CD4-positive, CD25-positive, alpha-beta regulatory T cell (primary cell): ENCODE results near the gene DSEL. TPM values are rescaled to one million over a fixed set of nuclear protein-coding genes. Genes with fewer than 3 reads are reported as not detected.

ENCODE experiments used
- ATAC-seq, 2 donors: fragments of 150-1000 bp; cut with Tn5 transposase; one replicate each; pipeline ENCODE4 v1.10.0; 2021; ENCODE audit warnings: low read depth in 2 of 2, moderate number of reproducible peaks in 2 of 2, moderate library complexity in 1 of 2
- DNase-seq, 3 donors: peaks; one replicate each; pipeline versions ENCODE4 v3.0.0 to v3.0.0-alpha.2; 2012 to 2022; ENCODE audit warnings: mixed read lengths in 1 of 3
- H3K27ac ChIP-seq: one replicate; pipeline ENCODE4 v1.7.0; 2013; ENCODE audit warnings: mild to moderate bottlenecking, low read length; ENCODE audit not compliant: insufficient read depth, poor library complexity, severe bottlenecking
- H3K27me3 ChIP-seq: one replicate; pipeline ENCODE4 v1.7.0; 2013; ENCODE audit warnings: low read length; ENCODE audit not compliant: control insufficient read depth, insufficient read depth
- H3K36me3 ChIP-seq: one replicate; pipeline ENCODE4 v1.7.0; 2013; ENCODE audit warnings: mild to moderate bottlenecking, low read length, moderate library complexity; ENCODE audit not compliant: control insufficient read depth, insufficient read depth
- H3K4me1 ChIP-seq: 2 replicates; pipeline ENCODE4 v1.7.0; 2013; ENCODE audit warnings: mild to moderate bottlenecking, low read length; ENCODE audit not compliant: insufficient read depth, control insufficient read depth, poor library complexity, severe bottlenecking
- H3K4me3 ChIP-seq: one replicate; pipeline ENCODE4 v1.7.0; 2013; ENCODE audit warnings: low read depth, mild to moderate bottlenecking, low read length, moderate library complexity
- H3K9me3 ChIP-seq, 2 experiments: 1 replicate in 1 of 2; 2 replicates in 1 of 2; pipeline ENCODE4 v1.7.0; 2013; ENCODE audit warnings: low read length in 2 of 2, mild to moderate bottlenecking in 1 of 2, moderate library complexity in 1 of 2; ENCODE audit not compliant: control insufficient read depth in 2 of 2
- H3K27ac Mint-ChIP-seq, 3 donors: one replicate each; pipeline ENCODE4 v1.8.0; 2020 to 2022; ENCODE audit warnings: mild to moderate bottlenecking in 3 of 3, mixed read lengths in 3 of 3, moderate library complexity in 2 of 3
- H3K27me3 Mint-ChIP-seq: one replicate; pipeline ENCODE4 v1.8.0; 2022; ENCODE audit warnings: mild to moderate bottlenecking, mixed read lengths
- H3K36me3 Mint-ChIP-seq: one replicate; pipeline ENCODE4 v1.8.0; 2020; ENCODE audit warnings: mixed read lengths
- H3K4me1 Mint-ChIP-seq, 4 donors: one replicate each; pipeline ENCODE4 v1.8.0; 2020 to 2022; ENCODE audit warnings: mixed read lengths in 4 of 4, mild to moderate bottlenecking in 1 of 4
- H3K4me3 Mint-ChIP-seq, 4 donors: one replicate each; pipeline ENCODE4 v1.8.0; 2020 to 2022; ENCODE audit warnings: mild to moderate bottlenecking in 4 of 4, mixed read lengths in 4 of 4, moderate library complexity in 3 of 4
- H3K9me3 Mint-ChIP-seq, 7 donors: one replicate each; pipeline ENCODE4 v1.8.0; 2020 to 2022; ENCODE audit warnings: mixed read lengths in 7 of 7, mild to moderate bottlenecking in 3 of 7, moderate library complexity in 2 of 7
- polyA plus RNA-seq, 4 donors: library from polyadenylated mRNA; unstranded; fragments of 300-500 nt; fragmentation: Illumina TruSeq; gene quantifications; one replicate each; pipeline ENCODE4 v1.2.3, GENCODE V29; 2021
- total RNA-seq: library from RNA; stranded (reverse); gene quantifications from one replicate; pipeline ENCODE4 v1.2.3, GENCODE V29; 2022

The DSEL gene
- total and polyA plus RNA-seq, 5 donors from 2014 or later, result 0.01 to 0.30 (median 0.17) TPM

DNA sequence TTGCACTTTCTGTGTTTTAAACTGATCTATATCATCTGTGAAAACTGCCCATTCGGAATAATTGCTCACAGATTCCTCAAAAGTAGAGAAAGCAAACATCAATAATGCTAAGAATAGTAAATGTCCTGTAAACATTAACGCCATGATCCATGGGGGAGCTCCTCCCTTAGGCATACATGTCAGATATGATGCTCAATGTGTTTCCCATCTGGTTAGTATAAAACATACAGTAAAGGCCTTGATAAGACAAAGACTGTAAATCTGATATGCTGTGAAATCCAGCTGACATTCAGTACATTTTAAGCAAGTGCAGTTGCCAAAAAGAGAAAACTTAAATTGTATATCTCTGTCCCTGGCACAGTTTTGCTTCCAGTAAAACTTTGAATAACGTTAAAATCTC, 2.1 kb downstream of the DSEL start:
- H3K27me3 Mint-ChIP-seq, result peaks cover 14% of the 10 kb centered on the region
- peaks cover 20% of the 10 kb centered on the region for H3K4me1 ChIP-seq
- H3K27ac Mint-ChIP-seq, result no peak overlapping the region
- ATAC-seq (no peak), DNase-seq (no peak)
- no peak overlapping the region for H3K27ac ChIP-seq
- no peak overlapping the region for H3K4me3 ChIP-seq
- no peaks in the 10 kb centered on the region for H3K36me3 Mint-ChIP-seq
- peaks cover 4 to 34% (median 12%) of the 10 kb centered on the region in 4 donors for H3K4me1 Mint-ChIP-seq
- H3K9me3 ChIP-seq, result no peaks in the 10 kb centered on the region
- H3K27me3 ChIP-seq, result no peaks in the 10 kb centered on the region
- no peaks in the 10 kb centered on the region for H3K36me3 ChIP-seq
- H3K4me3 Mint-ChIP-seq, result peak overlapping the region in 1 of 4 donors; percentile 93
- H3K9me3 Mint-ChIP-seq, result peaks cover 0 to 4% (median 0%) of the 10 kb centered on the region in 7 donors

DNA sequence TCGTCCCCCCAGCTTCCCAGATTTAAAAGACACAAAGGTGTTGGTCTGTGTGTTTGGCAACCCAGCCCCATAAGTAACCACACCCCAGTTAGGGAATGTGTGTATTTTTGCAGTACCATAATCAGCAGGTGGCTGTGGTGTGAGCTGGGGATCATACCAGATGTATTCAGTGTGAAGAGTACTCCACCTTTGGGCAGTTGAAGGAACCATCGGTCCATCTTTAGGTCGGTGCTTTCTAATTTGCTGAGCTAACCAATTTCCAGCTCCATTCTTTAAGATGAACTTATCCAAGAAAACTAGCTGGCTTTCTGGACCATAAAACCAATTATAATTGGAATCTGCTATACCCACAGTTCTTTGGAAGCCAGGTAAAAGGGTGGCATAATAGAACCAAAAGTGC, 3.2 kb downstream of the DSEL start:
- H3K9me3 Mint-ChIP-seq, result peaks cover 0 to 4% (median 0%) of the 10 kb centered on the region in 7 donors
- Histone ChIP-seq H3K27ac (no peak overlapping the region), H3K27me3 (no peaks in the 10 kb centered on the region), H3K9me3 (no peaks in the 10 kb centered on the region), H3K4me1 (peaks cover 20% of the 10 kb centered on the region), H3K36me3 (no peaks in the 10 kb centered on the region), H3K4me3 (no peak overlapping the region)
- peaks cover 4 to 28% (median 12%) of the 10 kb centered on the region in 4 donors for H3K4me1 Mint-ChIP-seq
- H3K4me3 Mint-ChIP-seq, result no peak overlapping the region
- H3K27me3 Mint-ChIP-seq, result peaks cover 17% of the 10 kb centered on the region
- no peak overlapping the region for H3K27ac Mint-ChIP-seq
- ATAC-seq, result no peak
- peak in 1 of 3 donors; percentile 6 for DNase-seq
- no peaks in the 10 kb centered on the region for H3K36me3 Mint-ChIP-seq

DNA sequence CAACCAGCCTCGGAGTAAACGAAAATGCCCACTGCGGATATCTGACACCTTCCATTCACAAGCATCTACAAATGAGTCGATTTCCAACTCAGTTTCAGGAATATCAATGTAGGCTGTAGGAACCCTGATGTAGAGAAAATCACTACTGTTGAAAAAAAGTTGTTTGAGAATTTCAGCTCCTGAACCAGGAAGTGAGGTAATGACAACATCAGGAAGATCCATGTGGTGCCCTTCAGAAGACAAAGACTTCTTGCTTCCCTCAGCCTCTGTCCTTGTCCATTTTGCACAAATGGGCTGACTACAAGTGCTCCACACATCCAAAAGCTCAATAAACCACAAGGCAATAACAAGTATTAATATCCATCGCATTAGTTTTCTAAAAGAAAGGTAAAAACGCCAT, 4.7 kb downstream of the DSEL start:
- peaks cover 7% of the 10 kb centered on the region for H3K4me1 ChIP-seq
- Mint-ChIP-seq H3K4me3 (no peak overlapping the region), H3K9me3 (peaks cover 0 to 4% (median 0%) of the 10 kb centered on the region in 7 donors), H3K27me3 (peaks cover 14% of the 10 kb centered on the region), H3K4me1 (peaks cover 0 to 15% (median 6%) of the 10 kb centered on the region in 4 donors), H3K27ac (no peak overlapping the region), H3K36me3 (no peaks in the 10 kb centered on the region)
- no peaks in the 10 kb centered on the region for H3K36me3 ChIP-seq
- H3K27ac ChIP-seq, result no peak overlapping the region
- ATAC-seq (no peak), DNase-seq (no peak)
- H3K27me3 ChIP-seq, result no peaks in the 10 kb centered on the region
- no peak overlapping the region for H3K4me3 ChIP-seq
- H3K9me3 ChIP-seq, result no peaks in the 10 kb centered on the region

DNA sequence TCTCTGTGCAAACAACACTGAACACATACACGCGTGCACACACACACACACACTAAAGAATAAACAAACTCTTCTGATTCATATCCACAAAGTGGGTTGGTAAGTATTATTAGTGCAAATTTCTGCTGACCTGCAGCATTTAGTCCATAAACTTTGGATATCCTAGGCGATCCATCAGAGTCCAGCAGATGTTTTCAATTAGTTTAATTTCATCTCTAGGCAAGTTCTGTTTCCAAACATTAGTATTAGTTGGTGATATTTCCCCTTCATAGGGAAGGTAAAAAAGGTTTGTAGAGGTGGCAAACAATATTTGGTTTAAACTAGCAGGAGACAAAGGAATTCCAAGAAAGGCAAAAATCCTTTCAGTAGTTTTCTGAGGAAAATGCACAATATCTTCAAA, 5.7 kb downstream of the DSEL start:
- no peak for ATAC-seq
- no peak for DNase-seq
- Mint-ChIP-seq H3K27ac (no peak overlapping the region), H3K27me3 (peaks cover 12% of the 10 kb centered on the region), H3K4me3 (no peak overlapping the region), H3K36me3 (no peaks in the 10 kb centered on the region), H3K4me1 (peaks cover 0 to 11% (median 5%) of the 10 kb centered on the region in 4 donors), H3K9me3 (peaks cover 0 to 4% (median 0%) of the 10 kb centered on the region in 7 donors)
- no peaks in the 10 kb centered on the region for H3K9me3 ChIP-seq
- no peaks in the 10 kb centered on the region for H3K27me3 ChIP-seq
- H3K36me3 ChIP-seq, result no peaks in the 10 kb centered on the region
- H3K4me3 ChIP-seq, result no peak overlapping the region
- peaks cover 3% of the 10 kb centered on the region for H3K4me1 ChIP-seq
- no peak overlapping the region for H3K27ac ChIP-seq

DNA sequence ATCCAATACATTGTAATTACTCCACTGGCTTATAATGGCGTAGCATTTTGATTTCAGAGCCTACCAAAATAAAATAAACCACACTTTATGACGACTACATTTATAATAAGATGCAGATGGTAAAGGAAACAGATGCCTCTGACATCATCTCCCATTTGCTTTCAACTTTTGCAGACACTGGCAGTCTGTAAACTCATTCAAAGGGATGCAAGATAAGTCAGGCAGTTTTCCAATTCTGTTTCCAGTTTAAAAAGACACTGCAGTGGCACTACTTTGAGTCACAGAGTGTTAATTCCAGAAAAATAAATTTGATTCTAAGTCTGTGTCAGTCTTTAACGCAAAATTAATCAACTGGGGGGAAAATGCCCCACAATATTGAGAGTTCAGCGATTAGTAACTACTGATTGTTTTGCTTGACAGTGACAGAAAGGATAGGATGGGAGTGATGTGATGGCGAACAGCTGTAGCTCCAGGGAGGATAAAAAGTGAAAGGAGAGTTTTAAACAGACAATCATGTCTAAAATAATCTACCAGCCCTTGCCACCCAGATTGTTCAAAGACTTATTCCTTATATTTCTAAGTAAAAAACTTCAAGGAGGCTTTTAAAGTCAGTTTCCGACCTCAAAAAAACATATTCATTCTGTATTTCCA, 6.7 kb downstream of the DSEL start:
- Mint-ChIP-seq H3K4me3 (no peak overlapping the region), H3K36me3 (no peaks in the 10 kb centered on the region), H3K27ac (no peak overlapping the region), H3K4me1 (peaks cover 0 to 3% (median 0%) of the 10 kb centered on the region in 4 donors), H3K9me3 (peaks cover 0 to 3% (median 0%) of the 10 kb centered on the region in 7 donors), H3K27me3 (peaks cover 4% of the 10 kb centered on the region)
- no peak for ATAC-seq
- H3K4me1 ChIP-seq, result no peaks in the 10 kb centered on the region
- H3K9me3 ChIP-seq, result no peaks in the 10 kb centered on the region
- no peak for DNase-seq
- no peaks in the 10 kb centered on the region for H3K36me3 ChIP-seq
- no peak overlapping the region for H3K27ac ChIP-seq
- H3K4me3 ChIP-seq, result no peak overlapping the region
- no peaks in the 10 kb centered on the region for H3K27me3 ChIP-seq

DNA sequence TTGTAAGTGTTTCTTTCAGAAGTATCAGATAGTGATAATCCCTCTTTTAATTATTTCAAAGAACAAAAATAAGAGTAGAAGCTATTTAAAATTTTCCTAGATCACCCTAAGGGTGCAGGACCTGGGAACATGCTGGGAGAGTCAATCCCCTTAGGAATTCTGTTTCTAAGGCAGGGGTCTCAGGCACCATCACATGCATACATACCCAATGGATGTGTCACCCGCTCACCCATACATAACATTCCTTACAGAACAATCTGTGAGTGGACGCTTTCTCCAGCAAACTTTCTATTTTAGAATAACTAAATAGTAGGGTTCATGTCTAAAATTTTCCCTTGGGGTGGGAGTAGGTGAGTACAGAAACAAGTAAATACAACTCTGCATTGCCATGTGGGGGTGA, 8.4 kb downstream of the DSEL start:
- H3K27me3 ChIP-seq, result no peaks in the 10 kb centered on the region
- ATAC-seq (no peak), DNase-seq (no peak)
- H3K36me3 ChIP-seq, result no peaks in the 10 kb centered on the region
- Mint-ChIP-seq H3K4me1 (no peaks in the 10 kb centered on the region), H3K4me3 (no peak overlapping the region), H3K27me3 (peaks cover 4% of the 10 kb centered on the region), H3K27ac (no peak overlapping the region), H3K9me3 (peaks cover 0 to 3% (median 0%) of the 10 kb centered on the region in 7 donors), H3K36me3 (no peaks in the 10 kb centered on the region)
- H3K4me1 ChIP-seq, result no peaks in the 10 kb centered on the region
- H3K27ac ChIP-seq, result no peak overlapping the region
- H3K4me3 ChIP-seq, result no peak overlapping the region
- no peaks in the 10 kb centered on the region for H3K9me3 ChIP-seq

DNA sequence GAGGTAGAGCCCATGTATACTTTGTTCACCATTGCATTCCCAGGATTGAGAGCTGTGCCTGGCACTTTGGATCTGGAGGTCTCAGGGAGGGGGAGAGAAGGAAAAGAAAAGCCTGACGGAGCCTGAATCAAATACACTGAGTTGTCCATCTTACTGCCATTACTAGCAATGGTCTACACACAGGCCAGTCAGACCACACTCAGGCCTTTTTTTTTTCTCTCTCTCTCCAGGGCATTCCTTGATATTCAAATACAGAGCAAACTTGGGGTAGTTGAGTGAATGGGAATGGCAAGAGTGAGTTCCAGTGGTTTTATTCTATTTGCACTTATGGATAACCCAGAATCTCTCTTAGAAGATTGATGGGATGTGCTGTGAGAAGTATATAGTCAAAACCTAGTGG, 11.8 kb downstream of the DSEL start:
- Histone ChIP-seq H3K9me3 (no peaks in the 10 kb centered on the region), H3K4me3 (no peak overlapping the region), H3K27ac (no peak overlapping the region), H3K36me3 (no peaks in the 10 kb centered on the region), H3K27me3 (no peaks in the 10 kb centered on the region), H3K4me1 (no peaks in the 10 kb centered on the region)
- H3K4me3 Mint-ChIP-seq, result no peak overlapping the region
- no peak for DNase-seq
- H3K4me1 Mint-ChIP-seq, result no peaks in the 10 kb centered on the region
- H3K27ac Mint-ChIP-seq, result no peak overlapping the region
- no peaks in the 10 kb centered on the region for H3K36me3 Mint-ChIP-seq
- H3K27me3 Mint-ChIP-seq, result peaks cover 4% of the 10 kb centered on the region
- ATAC-seq, result no peak
- H3K9me3 Mint-ChIP-seq, result peaks cover 0 to 2% (median 0%) of the 10 kb centered on the region in 7 donors

DNA sequence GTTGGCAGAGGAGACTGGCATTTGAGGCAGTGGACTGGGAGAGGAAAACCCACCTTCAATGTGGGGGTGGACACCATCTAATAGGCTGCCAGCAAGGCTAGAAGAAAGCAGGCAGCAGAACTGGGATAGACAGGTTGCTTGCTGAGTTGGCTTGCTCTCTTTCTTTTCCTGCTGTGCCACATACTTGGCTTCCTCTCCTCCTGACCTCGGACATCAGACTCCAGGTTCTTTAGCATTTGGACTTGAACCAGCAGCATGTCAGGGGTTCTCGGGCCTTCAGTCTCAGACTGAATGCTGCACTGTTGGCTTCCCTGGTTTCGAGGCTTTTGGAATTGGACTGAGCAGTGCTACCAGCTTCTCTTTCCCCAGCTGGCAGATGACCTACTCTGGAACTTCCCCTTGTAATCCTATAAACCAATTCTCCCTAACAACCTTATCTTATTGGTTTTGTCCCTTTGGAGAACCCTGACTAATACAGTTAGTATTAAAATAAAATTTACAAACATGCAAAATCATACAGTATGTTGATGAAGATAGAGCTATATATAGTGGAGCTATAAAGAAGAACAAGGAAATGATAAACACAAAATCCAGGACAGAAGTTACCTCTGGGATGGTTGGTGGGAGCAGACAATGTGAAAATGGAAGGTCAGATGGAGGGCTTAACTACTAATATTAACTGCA, 15.9 kb downstream of the DSEL start:
- Mint-ChIP-seq H3K4me1 (no peaks in the 10 kb centered on the region), H3K27ac (no peak overlapping the region), H3K9me3 (peaks cover 0 to 2% (median 0%) of the 10 kb centered on the region in 7 donors), H3K27me3 (no peaks in the 10 kb centered on the region), H3K36me3 (no peaks in the 10 kb centered on the region), H3K4me3 (no peak overlapping the region)
- no peak overlapping the region for H3K4me3 ChIP-seq
- DNase-seq (no peak), ATAC-seq (no peak)
- no peaks in the 10 kb centered on the region for H3K9me3 ChIP-seq
- H3K36me3 ChIP-seq, result no peaks in the 10 kb centered on the region
- no peaks in the 10 kb centered on the region for H3K4me1 ChIP-seq
- H3K27ac ChIP-seq, result no peak overlapping the region
- no peaks in the 10 kb centered on the region for H3K27me3 ChIP-seq
